SK-N-SH treated with all-trans-retinoic acid at 6 μM for 48 hours (cell line): ENCODE data around the gene KIRREL3.

Experiments used
- ATAC-seq: fragments of 200-7000 bp; cut with Tn5 transposase; 3 replicates; pipeline ENCODE4 v1.9.1; 2020; ENCODE audit warnings: mild to moderate bottlenecking, moderate library complexity
- ARNTL ChIP-seq: fragments of 450-650 bp; formaldehyde crosslinking; IDR thresholded peaks from 2 replicates; pipeline ENCODE4 v1.5.0; 2020; ENCODE audit warnings: low read depth, mild to moderate bottlenecking, moderate library complexity, borderline replicate concordance
- BACH2 ChIP-seq: fragments of 250-450 bp; sonication (Bioruptor Pico); IDR thresholded peaks from 2 replicates; pipeline ENCODE4 v1.9.0; 2021; ENCODE audit warnings: mild to moderate bottlenecking, borderline replicate concordance
- CSDC2 ChIP-seq: fragments of 250-450 bp; sonication (Bioruptor Pico); IDR thresholded peaks from 2 replicates; pipeline ENCODE4 v1.5.0; 2020; ENCODE audit warnings: mild to moderate bottlenecking, moderate library complexity
- ESRRG ChIP-seq: fragments of 250-450 bp; sonication (Bioruptor Pico); IDR thresholded peaks from 2 replicates; pipeline ENCODE4 v1.6.1; 2021; ENCODE audit warnings: mild to moderate bottlenecking
- GLIS3 ChIP-seq: fragments of 250-450 bp; sonication (Bioruptor Pico); IDR thresholded peaks from 2 replicates; pipeline ENCODE4 v1.5.0; 2020; ENCODE audit warnings: mild to moderate bottlenecking, moderate library complexity
- ISL1 ChIP-seq: fragments of 250-450 bp; sonication (Bioruptor Pico); IDR thresholded peaks from 2 replicates; pipeline ENCODE4 v2.1.2; 2022; ENCODE audit warnings: mild to moderate bottlenecking, moderate library complexity
- OSR1 ChIP-seq: fragments of 250-450 bp; sonication (Bioruptor Pico); IDR thresholded peaks from 2 replicates; pipeline ENCODE4 v1.8.0; 2022; ENCODE audit warnings: moderate library complexity, mild to moderate bottlenecking, inconsistent platforms
- PPARA ChIP-seq: fragments of 250-450 bp; sonication (Bioruptor Pico); IDR thresholded peaks from 2 replicates; pipeline ENCODE4 v1.5.0; 2020; ENCODE audit warnings: mild to moderate bottlenecking, borderline replicate concordance
- RARB ChIP-seq: fragments of 250-450 bp; sonication (Bioruptor Pico); IDR thresholded peaks from 2 replicates; pipeline ENCODE4 v1.8.0; 2021; ENCODE audit warnings: mild to moderate bottlenecking, moderate library complexity
- SNAI2 ChIP-seq: fragments of 250-450 bp; sonication (Bioruptor Pico); IDR thresholded peaks from 2 replicates; pipeline ENCODE4 v1.5.0; 2020; ENCODE audit warnings: mild to moderate bottlenecking, moderate library complexity
- TOX ChIP-seq: fragments of 250-450 bp; sonication (Bioruptor Pico); IDR thresholded peaks from 2 replicates; pipeline ENCODE4 v1.8.0; 2021; ENCODE audit warnings: mild to moderate bottlenecking, moderate library complexity, borderline replicate concordance
- ZC3H10 ChIP-seq: fragments of 250-450 bp; sonication (Bioruptor Pico); IDR thresholded peaks from 2 replicates; pipeline ENCODE4 v1.5.1; 2021; ENCODE audit warnings: mild to moderate bottlenecking, moderate library complexity
- ZFP3 ChIP-seq: fragments of 250-450 bp; sonication (Bioruptor Pico); IDR thresholded peaks from 2 replicates; pipeline ENCODE4 v1.5.0; 2020; ENCODE audit warnings: mild to moderate bottlenecking, moderate library complexity
- ZFP30 ChIP-seq: fragments of 450-650 bp; formaldehyde crosslinking; IDR thresholded peaks from 2 replicates; pipeline ENCODE4 v1.5.0; 2022; ENCODE audit warnings: mild to moderate bottlenecking, moderate library complexity
- ZNF565 ChIP-seq: fragments of 450-650 bp; formaldehyde crosslinking; conservative IDR thresholded peaks from 2 replicates; pipeline ENCODE4 v1.5.0; 2020; ENCODE audit warnings: low read depth, mild to moderate bottlenecking, moderate library complexity
- ZNF70 ChIP-seq: fragments of 450-650 bp; formaldehyde crosslinking; IDR thresholded peaks from 2 replicates; pipeline ENCODE4 v1.5.0; 2020; ENCODE audit warnings: mild to moderate bottlenecking, moderate library complexity
- ZNF8 ChIP-seq: fragments of 450-650 bp; formaldehyde crosslinking; IDR thresholded peaks from 2 replicates; pipeline ENCODE4 v1.5.0; 2020; ENCODE audit warnings: mild to moderate bottlenecking, moderate library complexity
- TF ChIP-seq, protein P1 (sequence below): fragments of 250-450 bp; sonication (Bioruptor Pico); IDR thresholded peaks from 2 replicates; pipeline ENCODE4 v1.5.0; 2020; ENCODE audit warnings: mild to moderate bottlenecking, moderate library complexity
- TF ChIP-seq, protein P2 (sequence below): fragments of 250-450 bp; sonication (Bioruptor Pico); IDR thresholded peaks from 2 replicates; pipeline ENCODE4 v1.5.1; 2021; ENCODE audit warnings: mild to moderate bottlenecking, moderate library complexity
- TF ChIP-seq, protein P3 (sequence below): fragments of 250-450 bp; sonication (Bioruptor Pico); IDR thresholded peaks from 2 replicates; pipeline ENCODE4 v1.5.1; 2020; ENCODE audit warnings: low read depth, mild to moderate bottlenecking, moderate library complexity
- TF ChIP-seq, protein P4 (sequence below): fragments of 250-450 bp; sonication (Bioruptor Pico); IDR thresholded peaks from 2 replicates; pipeline ENCODE4 v1.8.0; 2020; ENCODE audit warnings: mild to moderate bottlenecking, moderate library complexity, borderline replicate concordance

The KIRREL3 gene

DNA sequence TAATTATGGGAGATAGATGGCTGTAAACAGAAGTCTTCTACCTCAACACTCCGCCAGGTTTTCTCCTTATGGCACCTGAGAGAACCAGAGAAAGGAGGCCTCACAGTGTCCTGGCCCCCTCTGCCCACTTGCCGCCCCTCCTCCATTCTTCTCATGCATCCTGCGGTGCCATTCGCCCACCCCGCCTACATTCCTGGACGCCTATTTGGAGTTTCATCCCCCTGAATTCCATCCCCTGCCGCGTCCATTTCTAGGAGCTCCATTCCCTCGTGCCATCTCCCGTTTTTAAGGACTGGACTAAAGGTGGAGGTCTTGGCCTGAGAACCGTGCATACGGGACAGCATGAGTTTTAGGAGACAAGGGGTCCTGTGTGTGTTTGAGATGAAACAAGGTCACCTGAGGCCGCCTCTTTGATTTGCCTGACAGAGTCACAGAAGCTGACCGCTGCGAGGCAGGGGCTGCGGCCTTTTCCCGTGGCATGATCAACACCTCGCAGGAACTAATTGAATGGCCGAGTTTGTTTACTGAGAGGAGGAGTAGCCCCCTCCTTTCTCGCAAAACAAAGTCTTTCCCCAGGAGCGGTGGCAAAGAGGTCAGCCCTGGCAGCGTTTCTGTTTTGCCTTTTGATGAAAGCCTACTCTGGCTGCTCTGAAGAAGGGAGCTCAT lies 398.9 kb downstream of the KIRREL3 start:
- no peak for ATAC-seq
- TF ChIP-seq GLIS3 (CRISPR knock-in tag) (no peak), ARNTL (CRISPR knock-in tag) (no peak), ZNF70 (no peak), BACH2 (CRISPR knock-in tag) (no peak), ZNF565 (CRISPR knock-in tag) (no peak), PPARA (CRISPR knock-in tag) (no peak), ZFP30 (CRISPR knock-in tag) (no peak), TOX (no peak), ZFP3 (CRISPR knock-in tag) (no peak), SNAI2 (CRISPR knock-in tag) (no peak), ZNF8 (no peak)
- TF ChIP-seq, protein P1, sequence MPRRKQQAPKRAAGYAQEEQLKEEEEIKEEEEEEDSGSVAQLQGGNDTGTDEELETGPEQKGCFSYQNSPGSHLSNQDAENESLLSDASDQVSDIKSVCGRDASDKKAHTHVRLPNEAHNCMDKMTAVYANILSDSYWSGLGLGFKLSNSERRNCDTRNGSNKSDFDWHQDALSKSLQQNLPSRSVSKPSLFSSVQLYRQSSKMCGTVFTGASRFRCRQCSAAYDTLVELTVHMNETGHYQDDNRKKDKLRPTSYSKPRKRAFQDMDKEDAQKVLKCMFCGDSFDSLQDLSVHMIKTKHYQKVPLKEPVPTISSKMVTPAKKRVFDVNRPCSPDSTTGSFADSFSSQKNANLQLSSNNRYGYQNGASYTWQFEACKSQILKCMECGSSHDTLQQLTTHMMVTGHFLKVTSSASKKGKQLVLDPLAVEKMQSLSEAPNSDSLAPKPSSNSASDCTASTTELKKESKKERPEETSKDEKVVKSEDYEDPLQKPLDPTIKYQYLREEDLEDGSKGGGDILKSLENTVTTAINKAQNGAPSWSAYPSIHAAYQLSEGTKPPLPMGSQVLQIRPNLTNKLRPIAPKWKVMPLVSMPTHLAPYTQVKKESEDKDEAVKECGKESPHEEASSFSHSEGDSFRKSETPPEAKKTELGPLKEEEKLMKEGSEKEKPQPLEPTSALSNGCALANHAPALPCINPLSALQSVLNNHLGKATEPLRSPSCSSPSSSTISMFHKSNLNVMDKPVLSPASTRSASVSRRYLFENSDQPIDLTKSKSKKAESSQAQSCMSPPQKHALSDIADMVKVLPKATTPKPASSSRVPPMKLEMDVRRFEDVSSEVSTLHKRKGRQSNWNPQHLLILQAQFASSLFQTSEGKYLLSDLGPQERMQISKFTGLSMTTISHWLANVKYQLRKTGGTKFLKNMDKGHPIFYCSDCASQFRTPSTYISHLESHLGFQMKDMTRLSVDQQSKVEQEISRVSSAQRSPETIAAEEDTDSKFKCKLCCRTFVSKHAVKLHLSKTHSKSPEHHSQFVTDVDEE (CRISPR knock-in tag), result no peak
- TF ChIP-seq, protein P2, sequence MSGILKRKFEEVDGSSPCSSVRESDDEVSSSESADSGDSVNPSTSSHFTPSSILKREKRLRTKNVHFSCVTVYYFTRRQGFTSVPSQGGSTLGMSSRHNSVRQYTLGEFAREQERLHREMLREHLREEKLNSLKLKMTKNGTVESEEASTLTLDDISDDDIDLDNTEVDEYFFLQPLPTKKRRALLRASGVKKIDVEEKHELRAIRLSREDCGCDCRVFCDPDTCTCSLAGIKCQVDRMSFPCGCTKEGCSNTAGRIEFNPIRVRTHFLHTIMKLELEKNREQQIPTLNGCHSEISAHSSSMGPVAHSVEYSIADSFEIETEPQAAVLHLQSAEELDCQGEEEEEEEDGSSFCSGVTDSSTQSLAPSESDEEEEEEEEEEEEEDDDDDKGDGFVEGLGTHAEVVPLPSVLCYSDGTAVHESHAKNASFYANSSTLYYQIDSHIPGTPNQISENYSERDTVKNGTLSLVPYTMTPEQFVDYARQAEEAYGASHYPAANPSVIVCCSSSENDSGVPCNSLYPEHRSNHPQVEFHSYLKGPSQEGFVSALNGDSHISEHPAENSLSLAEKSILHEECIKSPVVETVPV (CRISPR knock-in tag), result no peak
- TF ChIP-seq, protein P3, sequence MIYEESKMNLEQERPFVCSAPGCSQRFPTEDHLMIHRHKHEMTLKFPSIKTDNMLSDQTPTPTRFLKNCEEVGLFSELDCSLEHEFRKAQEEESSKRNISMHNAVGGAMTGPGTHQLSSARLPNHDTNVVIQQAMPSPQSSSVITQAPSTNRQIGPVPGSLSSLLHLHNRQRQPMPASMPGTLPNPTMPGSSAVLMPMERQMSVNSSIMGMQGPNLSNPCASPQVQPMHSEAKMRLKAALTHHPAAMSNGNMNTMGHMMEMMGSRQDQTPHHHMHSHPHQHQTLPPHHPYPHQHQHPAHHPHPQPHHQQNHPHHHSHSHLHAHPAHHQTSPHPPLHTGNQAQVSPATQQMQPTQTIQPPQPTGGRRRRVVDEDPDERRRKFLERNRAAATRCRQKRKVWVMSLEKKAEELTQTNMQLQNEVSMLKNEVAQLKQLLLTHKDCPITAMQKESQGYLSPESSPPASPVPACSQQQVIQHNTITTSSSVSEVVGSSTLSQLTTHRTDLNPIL, result no peak

DNA sequence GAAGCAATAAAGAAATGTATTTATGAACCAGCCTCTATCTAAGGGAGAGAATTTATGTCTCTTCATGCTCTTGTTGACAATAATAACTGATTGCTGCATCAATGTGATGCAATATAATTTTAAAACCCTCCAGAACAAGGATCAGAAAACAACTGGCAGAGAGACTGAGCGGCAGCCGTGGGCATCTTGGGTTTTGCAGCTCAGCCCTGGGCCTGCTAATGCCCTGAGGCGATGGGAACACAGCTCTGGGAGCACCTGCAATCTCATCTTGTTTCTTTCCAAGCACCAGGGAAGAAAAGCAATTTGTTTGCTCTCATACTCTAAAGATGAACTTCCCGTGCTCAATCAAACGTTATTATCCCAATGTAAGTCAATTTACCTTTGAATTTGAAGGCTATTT lies 399.4 kb downstream of the KIRREL3 start:
- TF ChIP-seq BACH2 (CRISPR knock-in tag) (no peak), GLIS3 (CRISPR knock-in tag) (no peak), ISL1 (CRISPR knock-in tag) (no peak), ZNF70 (no peak), SNAI2 (CRISPR knock-in tag) (no peak), ZNF8 (no peak), PPARA (CRISPR knock-in tag) (no peak), OSR1 (CRISPR knock-in tag) (no peak), CSDC2 (CRISPR knock-in tag) (no peak), ARNTL (CRISPR knock-in tag) (no peak), ZC3H10 (CRISPR knock-in tag) (no peak), TOX (no peak), RARB (CRISPR knock-in tag) (no peak), ZNF565 (CRISPR knock-in tag) (no peak), ESRRG (CRISPR knock-in tag) (no peak)
- TF ChIP-seq, protein P1 (CRISPR knock-in tag), result no peak
- TF ChIP-seq, protein P2 (CRISPR knock-in tag), result no peak
- TF ChIP-seq, protein P3, result no peak
- TF ChIP-seq, protein P4, sequence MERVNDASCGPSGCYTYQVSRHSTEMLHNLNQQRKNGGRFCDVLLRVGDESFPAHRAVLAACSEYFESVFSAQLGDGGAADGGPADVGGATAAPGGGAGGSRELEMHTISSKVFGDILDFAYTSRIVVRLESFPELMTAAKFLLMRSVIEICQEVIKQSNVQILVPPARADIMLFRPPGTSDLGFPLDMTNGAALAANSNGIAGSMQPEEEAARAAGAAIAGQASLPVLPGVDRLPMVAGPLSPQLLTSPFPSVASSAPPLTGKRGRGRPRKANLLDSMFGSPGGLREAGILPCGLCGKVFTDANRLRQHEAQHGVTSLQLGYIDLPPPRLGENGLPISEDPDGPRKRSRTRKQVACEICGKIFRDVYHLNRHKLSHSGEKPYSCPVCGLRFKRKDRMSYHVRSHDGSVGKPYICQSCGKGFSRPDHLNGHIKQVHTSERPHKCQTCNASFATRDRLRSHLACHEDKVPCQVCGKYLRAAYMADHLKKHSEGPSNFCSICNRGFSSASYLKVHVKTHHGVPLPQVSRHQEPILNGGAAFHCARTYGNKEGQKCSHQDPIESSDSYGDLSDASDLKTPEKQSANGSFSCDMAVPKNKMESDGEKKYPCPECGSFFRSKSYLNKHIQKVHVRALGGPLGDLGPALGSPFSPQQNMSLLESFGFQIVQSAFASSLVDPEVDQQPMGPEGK (CRISPR knock-in tag), result no peak
- no peak for ATAC-seq
